GM23338 (cell line): ENCODE measurements around the gene TUBB8. TPM values are rescaled to one million over a fixed set of nuclear protein-coding genes. Genes with fewer than 3 reads are reported as not detected.

ENCODE experiments used
- ATAC-seq: fragments of 200-7000 bp; cut with Tn5 transposase; 3 replicates; pipeline ENCODE4 v1.9.1; 2020
- DNase-seq: peaks from one replicate; pipeline ENCODE4 v3.0.0-alpha.2; 2015; ENCODE audit warnings: low spot score
- H2AFZ ChIP-seq: fragments of 200-600 bp; sonication (generic); 2 replicates; pipeline ENCODE4 v1.8.0; 2016; ENCODE audit warnings: antibody characterized with exemption, mild to moderate bottlenecking, moderate library complexity
- H3F3A ChIP-seq: fragments of 200-600 bp; sonication (generic); replicated peaks from 2 replicates; pipeline ENCODE4 v1.8.0; 2017; ENCODE audit warnings: antibody characterized with exemption, mixed run types, low read depth
- H3K27ac ChIP-seq: fragments of 200-600 bp; sonication (generic); 2 replicates; pipeline ENCODE4 v1.6.1; 2016; ENCODE audit warnings: low read depth
- H3K27me3 ChIP-seq: fragments of 200-600 bp; sonication (generic); 2 replicates; pipeline ENCODE4 v1.8.0; 2016; ENCODE audit warnings: mild to moderate bottlenecking, mixed run types, moderate library complexity; ENCODE audit not compliant: insufficient read depth
- H3K36me3 ChIP-seq: fragments of 200-600 bp; sonication (generic); 2 replicates; pipeline ENCODE4 v1.8.0; 2016; ENCODE audit warnings: mild to moderate bottlenecking; ENCODE audit not compliant: insufficient read depth
- H3K4me1 ChIP-seq: fragments of 200-600 bp; sonication (generic); 2 replicates; pipeline ENCODE4 v1.8.0; 2016; ENCODE audit warnings: mild to moderate bottlenecking, moderate library complexity; ENCODE audit not compliant: insufficient read depth
- H3K4me2 ChIP-seq: fragments of 200-600 bp; sonication (generic); 2 replicates; pipeline ENCODE4 v1.7.1; 2017; ENCODE audit warnings: mixed run types
- H3K4me3 ChIP-seq: fragments of 200-600 bp; sonication (generic); 2 replicates; pipeline ENCODE4 v1.6.1; 2016; ENCODE audit warnings: mixed run types
- H3K79me2 ChIP-seq: fragments of 200-600 bp; sonication (generic); replicated peaks from 2 replicates; pipeline ENCODE4 v1.8.0; 2017; ENCODE audit warnings: mild to moderate bottlenecking; ENCODE audit not compliant: insufficient read depth
- H3K9me2 ChIP-seq: fragments of 200-600 bp; sonication (generic); 2 replicates; pipeline ENCODE4 v1.8.0; 2017; ENCODE audit not compliant: insufficient read depth
- H4K20me1 ChIP-seq: fragments of 200-600 bp; sonication (generic); replicated peaks from 2 replicates; pipeline ENCODE4 v1.8.0; 2017; ENCODE audit warnings: mild to moderate bottlenecking; ENCODE audit not compliant: insufficient read depth
- H3K27ac Mint-ChIP-seq: 2 replicates; pipeline ENCODE4 v1.8.0; 2020; ENCODE audit warnings: inconsistent platforms, mild to moderate bottlenecking, moderate library complexity, mixed read lengths
- H3K27me3 Mint-ChIP-seq: 3 replicates; pipeline ENCODE4 v1.8.0; 2022; ENCODE audit warnings: low read depth, mild to moderate bottlenecking, moderate library complexity, mixed read lengths, inconsistent platforms; ENCODE audit not compliant: insufficient read depth, poor library complexity
- H3K36me3 Mint-ChIP-seq: 3 replicates; pipeline ENCODE4 v1.8.0; 2021; ENCODE audit warnings: low read depth, mild to moderate bottlenecking, inconsistent platforms, moderate library complexity, mixed read lengths
- H3K4me1 Mint-ChIP-seq: 3 replicates; pipeline ENCODE4 v1.8.0; 2020; ENCODE audit warnings: mild to moderate bottlenecking, inconsistent platforms, mixed read lengths
- H3K4me3 Mint-ChIP-seq: 3 replicates; pipeline ENCODE4 v1.8.0; 2021; ENCODE audit warnings: moderate library complexity, mild to moderate bottlenecking, inconsistent platforms, mixed read lengths
- H3K9me3 Mint-ChIP-seq: 3 replicates; pipeline ENCODE4 v1.8.0; 2020; ENCODE audit warnings: moderate library complexity, mild to moderate bottlenecking, inconsistent platforms, mixed read lengths
- EZH2phosphoT487 ChIP-seq: fragments of 200-600 bp; sonication (generic); IDR thresholded peaks from one replicate; pipeline ENCODE4 v1.8.1; 2018; ENCODE audit warnings: antibody characterized with exemption; ENCODE audit not compliant: unreplicated experiment
- STAT1 ChIP-seq: IDR thresholded peaks from one replicate; pipeline ENCODE4 v1.6.1; 2016; ENCODE audit warnings: antibody characterized with exemption; ENCODE audit not compliant: unreplicated experiment
- ZNF114 ChIP-seq: fragments of 250-450 bp; sonication (Bioruptor Pico); IDR thresholded peaks from 2 replicates; pipeline ENCODE4 v1.5.0; 2020; ENCODE audit warnings: mild to moderate bottlenecking, moderate library complexity
- polyA plus RNA-seq: library from polyadenylated mRNA; unstranded; fragments of >200 nt; fragmentation: Nextera tagmentation; extraction: Ambion mirVana; gene quantifications from 2 replicates; pipeline ENCODE4 v1.2.1, GENCODE V29; 2016
- total RNA-seq: library from RNA; depleted of rRNA; stranded (reverse); fragments of >200 nt; shearing (Covaris generic); gene quantifications from 2 replicates; pipeline ENCODE4 v1.2.3, GENCODE V29; 2014
- TF ChIP-seq, protein P1 (sequence below): fragments of 250-450 bp; sonication (Bioruptor Pico); IDR thresholded peaks from 2 replicates; pipeline ENCODE4 v1.5.0; 2020; ENCODE audit warnings: mild to moderate bottlenecking, moderate library complexity

TUBB8 gene
- total and polyA plus RNA-seq, 2 experiments from 2014 or later, result 0.40 to 1.1 TPM

DNA sequence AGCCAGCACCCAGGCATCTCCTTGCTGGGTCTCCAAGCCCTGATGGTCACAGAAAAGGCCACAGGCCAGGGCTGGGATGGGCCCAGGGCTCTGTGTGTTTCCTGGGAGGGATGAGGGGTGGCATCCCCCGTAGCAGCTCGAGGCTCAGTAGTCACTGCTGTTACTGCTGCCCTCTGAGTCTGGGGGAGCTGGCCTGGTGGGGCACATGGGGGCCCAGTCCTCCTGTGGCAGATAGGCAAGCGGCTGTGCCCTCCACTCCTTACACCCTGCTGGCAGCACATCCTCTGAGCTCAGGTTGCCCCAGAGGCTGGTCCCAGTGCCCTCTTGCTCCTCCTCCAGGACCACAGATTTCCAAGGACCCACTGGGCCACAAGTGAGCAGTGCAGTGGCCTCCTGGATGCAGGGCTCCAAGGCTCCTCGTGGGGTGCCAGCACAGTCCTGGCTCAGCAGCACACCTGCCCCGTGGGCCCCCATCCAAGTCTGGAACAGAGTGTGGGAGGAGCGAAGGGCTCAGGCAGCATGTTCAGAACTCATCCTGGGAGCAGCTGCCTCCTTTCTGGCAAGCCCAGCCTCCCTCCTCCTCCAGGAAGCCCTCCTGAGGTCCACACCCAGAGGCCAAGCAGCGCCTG is 31.5 kb upstream of the TUBB8 start (continued):
- no peak for TF ChIP-seq EZH2phosphoT487
- no peak for TF ChIP-seq ZNF114 (CRISPR knock-in tag)
- TF ChIP-seq, protein P1, sequence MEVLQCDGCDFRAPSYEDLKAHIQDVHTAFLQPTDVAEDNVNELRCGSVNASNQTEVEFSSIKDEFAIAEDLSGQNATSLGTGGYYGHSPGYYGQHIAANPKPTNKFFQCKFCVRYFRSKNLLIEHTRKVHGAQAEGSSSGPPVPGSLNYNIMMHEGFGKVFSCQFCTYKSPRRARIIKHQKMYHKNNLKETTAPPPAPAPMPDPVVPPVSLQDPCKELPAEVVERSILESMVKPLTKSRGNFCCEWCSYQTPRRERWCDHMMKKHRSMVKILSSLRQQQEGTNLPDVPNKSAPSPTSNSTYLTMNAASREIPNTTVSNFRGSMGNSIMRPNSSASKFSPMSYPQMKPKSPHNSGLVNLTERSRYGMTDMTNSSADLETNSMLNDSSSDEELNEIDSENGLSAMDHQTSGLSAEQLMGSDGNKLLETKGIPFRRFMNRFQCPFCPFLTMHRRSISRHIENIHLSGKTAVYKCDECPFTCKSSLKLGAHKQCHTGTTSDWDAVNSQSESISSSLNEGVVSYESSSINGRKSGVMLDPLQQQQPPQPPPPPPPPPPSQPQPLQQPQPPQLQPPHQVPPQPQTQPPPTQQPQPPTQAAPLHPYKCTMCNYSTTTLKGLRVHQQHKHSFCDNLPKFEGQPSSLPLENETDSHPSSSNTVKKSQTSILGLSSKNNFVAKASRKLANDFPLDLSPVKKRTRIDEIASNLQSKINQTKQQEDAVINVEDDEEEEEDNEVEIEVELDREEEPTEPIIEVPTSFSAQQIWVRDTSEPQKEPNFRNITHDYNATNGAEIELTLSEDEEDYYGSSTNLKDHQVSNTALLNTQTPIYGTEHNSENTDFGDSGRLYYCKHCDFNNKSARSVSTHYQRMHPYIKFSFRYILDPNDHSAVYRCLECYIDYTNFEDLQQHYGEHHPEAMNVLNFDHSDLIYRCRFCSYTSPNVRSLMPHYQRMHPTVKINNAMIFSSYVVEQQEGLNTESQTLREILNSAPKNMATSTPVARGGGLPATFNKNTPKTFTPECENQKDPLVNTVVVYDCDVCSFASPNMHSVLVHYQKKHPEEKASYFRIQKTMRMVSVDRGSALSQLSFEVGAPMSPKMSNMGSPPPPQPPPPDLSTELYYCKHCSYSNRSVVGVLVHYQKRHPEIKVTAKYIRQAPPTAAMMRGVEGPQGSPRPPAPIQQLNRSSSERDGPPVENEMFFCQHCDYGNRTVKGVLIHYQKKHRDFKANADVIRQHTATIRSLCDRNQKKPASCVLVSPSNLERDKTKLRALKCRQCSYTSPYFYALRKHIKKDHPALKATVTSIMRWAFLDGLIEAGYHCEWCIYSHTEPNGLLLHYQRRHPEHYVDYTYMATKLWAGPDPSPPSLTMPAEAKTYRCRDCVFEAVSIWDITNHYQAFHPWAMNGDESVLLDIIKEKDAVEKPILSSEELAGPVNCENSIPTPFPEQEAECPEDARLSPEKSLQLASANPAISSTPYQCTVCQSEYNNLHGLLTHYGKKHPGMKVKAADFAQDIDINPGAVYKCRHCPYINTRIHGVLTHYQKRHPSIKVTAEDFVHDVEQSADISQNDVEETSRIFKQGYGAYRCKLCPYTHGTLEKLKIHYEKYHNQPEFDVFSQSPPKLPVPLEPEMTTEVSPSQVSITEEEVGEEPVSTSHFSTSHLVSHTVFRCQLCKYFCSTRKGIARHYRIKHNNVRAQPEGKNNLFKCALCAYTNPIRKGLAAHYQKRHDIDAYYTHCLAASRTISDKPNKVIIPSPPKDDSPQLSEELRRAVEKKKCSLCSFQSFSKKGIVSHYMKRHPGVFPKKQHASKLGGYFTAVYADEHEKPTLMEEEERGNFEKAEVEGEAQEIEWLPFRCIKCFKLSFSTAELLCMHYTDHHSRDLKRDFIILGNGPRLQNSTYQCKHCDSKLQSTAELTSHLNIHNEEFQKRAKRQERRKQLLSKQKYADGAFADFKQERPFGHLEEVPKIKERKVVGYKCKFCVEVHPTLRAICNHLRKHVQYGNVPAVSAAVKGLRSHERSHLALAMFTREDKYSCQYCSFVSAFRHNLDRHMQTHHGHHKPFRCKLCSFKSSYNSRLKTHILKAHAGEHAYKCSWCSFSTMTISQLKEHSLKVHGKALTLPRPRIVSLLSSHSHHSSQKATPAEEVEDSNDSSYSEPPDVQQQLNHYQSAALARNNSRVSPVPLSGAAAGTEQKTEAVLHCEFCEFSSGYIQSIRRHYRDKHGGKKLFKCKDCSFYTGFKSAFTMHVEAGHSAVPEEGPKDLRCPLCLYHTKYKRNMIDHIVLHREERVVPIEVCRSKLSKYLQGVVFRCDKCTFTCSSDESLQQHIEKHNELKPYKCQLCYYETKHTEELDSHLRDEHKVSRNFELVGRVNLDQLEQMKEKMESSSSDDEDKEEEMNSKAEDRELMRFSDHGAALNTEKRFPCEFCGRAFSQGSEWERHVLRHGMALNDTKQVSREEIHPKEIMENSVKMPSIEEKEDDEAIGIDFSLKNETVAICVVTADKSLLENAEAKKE (CRISPR knock-in tag), result no peak

DNA sequence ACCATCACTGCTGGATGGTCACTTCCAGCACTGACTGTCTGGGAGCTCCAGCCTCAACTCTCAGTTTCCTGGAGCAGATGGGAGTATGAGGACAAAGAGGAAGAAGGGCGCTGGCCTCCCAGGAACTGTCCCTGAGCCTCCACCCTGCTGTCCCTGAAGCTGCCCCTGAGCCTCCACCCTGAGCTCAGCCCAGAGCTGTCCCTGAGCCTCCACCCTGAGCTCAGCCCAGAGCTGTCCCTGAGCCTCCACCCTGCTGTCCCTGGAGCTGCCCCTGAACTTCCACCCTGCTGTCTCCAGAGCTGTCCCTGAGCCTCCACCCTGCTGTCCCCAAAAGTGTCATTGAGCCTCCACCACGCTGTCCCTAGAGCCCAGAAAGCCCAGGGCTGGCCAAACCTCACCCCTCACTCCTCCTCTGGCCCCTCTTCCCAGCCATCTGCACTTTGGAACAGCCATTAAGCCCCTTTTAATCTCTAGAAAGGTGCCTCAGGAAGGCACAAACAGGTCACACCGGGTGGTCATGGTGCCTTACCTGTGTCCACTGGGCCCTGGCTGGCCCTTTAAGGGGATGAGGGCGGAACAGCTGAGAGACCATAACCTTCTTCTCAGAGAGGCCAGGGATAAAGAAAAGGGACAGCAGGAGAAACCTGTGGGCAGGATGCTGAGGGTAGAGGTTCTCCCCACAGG is 30.6 kb upstream of the TUBB8 start:
- DNase-seq (no peak), ATAC-seq (no peak)
- H3K27ac ChIP-seq, result no peak overlapping the region
- no peaks in the 10 kb centered on the region for H3K9me2 ChIP-seq
- no peaks in the 10 kb centered on the region for H3K4me1 ChIP-seq
- no peak overlapping the region for H2AFZ ChIP-seq
- peaks cover 21% of the 10 kb centered on the region for H3K27me3 ChIP-seq
- H3K4me2 ChIP-seq, result no peak overlapping the region
- Mint-ChIP-seq H3K27ac (no peak overlapping the region), H3K4me3 (no peak overlapping the region), H3K9me3 (peaks cover 25% of the 10 kb centered on the region), H3K36me3 (no peaks in the 10 kb centered on the region; the same call in 2 of the 3 replicates), H3K27me3 (peaks cover 15% of the 10 kb centered on the region), H3K4me1 (no peaks in the 10 kb centered on the region)
- H3K36me3 ChIP-seq, result no peaks in the 10 kb centered on the region
- no peak for TF ChIP-seq STAT1
- no peaks in the 10 kb centered on the region for H3F3A ChIP-seq
- H4K20me1 ChIP-seq, result no peaks in the 10 kb centered on the region
- no peak overlapping the region for H3K4me3 ChIP-seq
- H3K79me2 ChIP-seq, result no peaks in the 10 kb centered on the region
